Glutamatergic neuron (in vitro differentiated cells): ENCODE measurements around the gene GLB1L. TPM values are rescaled to one million over a fixed set of nuclear protein-coding genes. Genes with fewer than 3 reads are reported as not detected.

Experiments used
- DNase-seq: peaks from one replicate; pipeline ENCODE4 v3.0.0; 2022
- H3K27ac Mint-ChIP-seq: one replicate; pipeline ENCODE4 v1.8.0; 2020; ENCODE audit warnings: mild to moderate bottlenecking, mixed read lengths, inconsistent platforms; ENCODE audit not compliant: unreplicated experiment
- H3K27me3 Mint-ChIP-seq: one replicate; pipeline ENCODE4 v1.8.0; 2020; ENCODE audit warnings: mild to moderate bottlenecking, moderate library complexity, mixed read lengths, inconsistent platforms; ENCODE audit not compliant: unreplicated experiment
- H3K36me3 Mint-ChIP-seq: one replicate; pipeline ENCODE4 v1.8.0; 2020; ENCODE audit warnings: mild to moderate bottlenecking, mixed read lengths, inconsistent platforms; ENCODE audit not compliant: unreplicated experiment
- H3K4me1 Mint-ChIP-seq: one replicate; pipeline ENCODE4 v1.8.0; 2020; ENCODE audit warnings: mild to moderate bottlenecking, low read depth, mixed read lengths, inconsistent platforms; ENCODE audit not compliant: unreplicated experiment
- H3K4me3 Mint-ChIP-seq: one replicate; pipeline ENCODE4 v1.8.0; 2020; ENCODE audit warnings: mild to moderate bottlenecking, mixed read lengths, inconsistent platforms; ENCODE audit not compliant: unreplicated experiment
- H3K9me3 Mint-ChIP-seq: one replicate; pipeline ENCODE4 v1.8.0; 2020; ENCODE audit warnings: mild to moderate bottlenecking, moderate library complexity, mixed read lengths, inconsistent platforms; ENCODE audit not compliant: unreplicated experiment
- CTCF ChIP-seq: fragments of 200-600 bp; sonication (generic); IDR thresholded peaks from one replicate; pipeline ENCODE4 v1.5.0; 2021; ENCODE audit not compliant: partially characterized antibody, unreplicated experiment
- total RNA-seq: library from RNA; stranded (reverse); fragmentation: NEBNext Ultra II Directional; extraction: Animal tissue kit (Norgen Biotek cat#: 25700); gene quantifications from one replicate; pipeline ENCODE4 v1.2.1, GENCODE V29; 2021; ENCODE audit not compliant: unreplicated experiment

The GLB1L gene
- total RNA-seq, 1 donor from 2014 or later, result 6.2 TPM

- H3K27me3 Mint-ChIP-seq, result no peaks in the 10 kb centered on the region
- H3K4me3 Mint-ChIP-seq, result peak overlapping the region; percentile 89
- H3K27ac Mint-ChIP-seq, result peak overlapping the region; percentile 80
- peaks cover 5% of the 10 kb centered on the region for H3K4me1 Mint-ChIP-seq
- no peak for TF ChIP-seq CTCF
- peaks cover 14% of the 10 kb centered on the region for H3K9me3 Mint-ChIP-seq
- H3K36me3 Mint-ChIP-seq, result no peaks in the 10 kb centered on the region
- DNase-seq, result no peak
Observed at GRCh38 chr2:219207134-219207883, 37.9 kb downstream of the GLB1L start.

GRCh38 chr2:219206328-219207133 is 38.7 kb downstream of the GLB1L start, which contains the start of gene ZFAND2B:
Gene ZFAND2B (plus strand): TSS chr2:219206782. CDS start chr2:219206988, 206 bp downstream.
- no peaks in the 10 kb centered on the region for H3K36me3 Mint-ChIP-seq
- peaks cover 12% of the 10 kb centered on the region for H3K9me3 Mint-ChIP-seq
- H3K4me1 Mint-ChIP-seq, result peaks cover 5% of the 10 kb centered on the region
- peak; percentile 96 for DNase-seq
- H3K27ac Mint-ChIP-seq, result peak within 1 kb of the TSS; percentile 92
- peak within 1 kb of the TSS; percentile 89 for H3K4me3 Mint-ChIP-seq
- TF ChIP-seq CTCF, result no peak
- no peaks in the 10 kb centered on the region for H3K27me3 Mint-ChIP-seq

DNA sequence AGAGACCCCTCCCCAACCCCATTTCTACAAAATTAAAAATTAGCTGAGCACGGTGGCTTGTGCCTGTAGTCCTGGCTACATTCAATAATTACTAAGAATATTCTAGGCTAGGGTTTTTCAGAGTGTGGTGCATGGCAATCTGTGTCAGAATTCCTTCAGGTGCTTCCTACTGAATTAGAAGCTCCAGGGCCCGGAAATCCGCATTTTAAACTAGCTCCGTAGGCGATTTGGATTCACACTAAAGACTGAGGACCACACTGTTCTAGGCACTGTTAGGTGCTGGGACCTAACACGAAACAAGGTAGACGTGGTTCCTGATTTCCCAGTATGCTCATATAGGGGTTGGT is 39.3 kb downstream of the GLB1L start:
- no peak for TF ChIP-seq CTCF
- Mint-ChIP-seq H3K9me3 (peaks cover 12% of the 10 kb centered on the region), H3K4me1 (peaks cover 5% of the 10 kb centered on the region), H3K27ac (peak overlapping the region; percentile 92), H3K27me3 (no peaks in the 10 kb centered on the region), H3K36me3 (no peaks in the 10 kb centered on the region), H3K4me3 (peak overlapping the region; percentile 89)
- DNase-seq, result no peak

DNA sequence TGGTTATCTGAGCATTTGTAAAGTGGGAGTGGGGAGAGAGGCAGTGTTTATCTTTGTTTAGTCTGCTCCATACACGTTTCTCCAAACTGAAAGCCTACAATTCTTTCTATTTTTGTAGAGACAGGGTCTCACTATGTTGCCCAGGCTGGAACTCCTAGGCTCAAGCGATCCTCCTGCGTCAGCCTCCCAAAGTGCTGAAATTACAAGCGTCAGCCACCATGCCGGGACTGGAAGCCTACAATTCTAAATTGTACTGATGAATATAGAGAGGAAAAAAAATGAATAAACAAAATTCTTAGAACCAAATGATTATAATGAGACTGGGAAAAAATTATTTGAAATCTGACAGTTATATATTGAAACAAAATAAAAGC is 40.1 kb downstream of the GLB1L start:
- Mint-ChIP-seq H3K9me3 (peaks cover 12% of the 10 kb centered on the region), H3K4me1 (peaks cover 5% of the 10 kb centered on the region), H3K27ac (no peak overlapping the region), H3K4me3 (peak overlapping the region; percentile 30), H3K27me3 (no peaks in the 10 kb centered on the region), H3K36me3 (no peaks in the 10 kb centered on the region)
- TF ChIP-seq CTCF, result no peak
- no peak for DNase-seq
